ENCODE results near the gene TAF4.

Gene TAF4

DNA sequence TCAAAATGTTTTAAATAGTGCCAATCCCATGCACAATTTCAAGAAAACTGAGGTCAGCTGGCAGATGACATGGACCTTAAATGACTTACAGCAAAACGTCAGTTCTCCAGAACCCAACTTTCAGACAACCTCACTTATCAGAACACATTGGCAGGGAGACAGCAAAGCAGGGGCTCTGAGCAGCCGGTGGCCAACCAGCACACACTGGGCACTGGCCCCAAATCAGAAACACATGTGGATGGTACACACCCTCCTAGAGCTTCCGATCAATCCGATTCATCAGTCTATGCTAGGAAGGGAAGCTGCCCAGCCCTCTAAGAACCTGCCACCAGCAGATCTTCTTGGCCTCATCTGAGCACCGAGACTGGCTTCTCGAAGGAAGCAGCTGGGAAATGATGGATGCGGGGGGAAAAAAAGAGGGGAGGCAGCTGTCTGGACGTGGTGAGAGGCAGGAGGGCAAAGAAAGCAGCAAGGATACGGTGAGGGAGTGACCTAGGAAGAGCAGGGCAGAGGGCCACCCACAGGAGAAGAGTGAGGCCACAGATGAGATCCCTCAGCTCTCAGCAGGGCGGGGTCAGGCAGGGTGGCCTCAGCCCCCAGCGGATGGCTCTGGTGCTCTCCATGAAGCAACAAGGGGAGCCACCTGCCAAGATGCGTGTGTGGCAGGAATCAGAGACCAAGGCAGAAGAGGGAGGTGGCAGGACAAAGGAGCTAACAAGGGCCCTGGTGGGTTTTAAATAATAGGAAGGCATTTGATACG is 32.9 kb downstream of the TAF4 start:
- TF ChIP-seq, protein P1, sequence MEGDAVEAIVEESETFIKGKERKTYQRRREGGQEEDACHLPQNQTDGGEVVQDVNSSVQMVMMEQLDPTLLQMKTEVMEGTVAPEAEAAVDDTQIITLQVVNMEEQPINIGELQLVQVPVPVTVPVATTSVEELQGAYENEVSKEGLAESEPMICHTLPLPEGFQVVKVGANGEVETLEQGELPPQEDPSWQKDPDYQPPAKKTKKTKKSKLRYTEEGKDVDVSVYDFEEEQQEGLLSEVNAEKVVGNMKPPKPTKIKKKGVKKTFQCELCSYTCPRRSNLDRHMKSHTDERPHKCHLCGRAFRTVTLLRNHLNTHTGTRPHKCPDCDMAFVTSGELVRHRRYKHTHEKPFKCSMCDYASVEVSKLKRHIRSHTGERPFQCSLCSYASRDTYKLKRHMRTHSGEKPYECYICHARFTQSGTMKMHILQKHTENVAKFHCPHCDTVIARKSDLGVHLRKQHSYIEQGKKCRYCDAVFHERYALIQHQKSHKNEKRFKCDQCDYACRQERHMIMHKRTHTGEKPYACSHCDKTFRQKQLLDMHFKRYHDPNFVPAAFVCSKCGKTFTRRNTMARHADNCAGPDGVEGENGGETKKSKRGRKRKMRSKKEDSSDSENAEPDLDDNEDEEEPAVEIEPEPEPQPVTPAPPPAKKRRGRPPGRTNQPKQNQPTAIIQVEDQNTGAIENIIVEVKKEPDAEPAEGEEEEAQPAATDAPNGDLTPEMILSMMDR (IDR thresholded peaks at IDR 0.05): no peak
- no peak for TF ChIP-seq ZFX (IDR thresholded peaks at IDR 0.05; ENCODE audit: borderline replicate concordance)
- H3K27ac ChIP-seq: no peak overlapping the region

DNA sequence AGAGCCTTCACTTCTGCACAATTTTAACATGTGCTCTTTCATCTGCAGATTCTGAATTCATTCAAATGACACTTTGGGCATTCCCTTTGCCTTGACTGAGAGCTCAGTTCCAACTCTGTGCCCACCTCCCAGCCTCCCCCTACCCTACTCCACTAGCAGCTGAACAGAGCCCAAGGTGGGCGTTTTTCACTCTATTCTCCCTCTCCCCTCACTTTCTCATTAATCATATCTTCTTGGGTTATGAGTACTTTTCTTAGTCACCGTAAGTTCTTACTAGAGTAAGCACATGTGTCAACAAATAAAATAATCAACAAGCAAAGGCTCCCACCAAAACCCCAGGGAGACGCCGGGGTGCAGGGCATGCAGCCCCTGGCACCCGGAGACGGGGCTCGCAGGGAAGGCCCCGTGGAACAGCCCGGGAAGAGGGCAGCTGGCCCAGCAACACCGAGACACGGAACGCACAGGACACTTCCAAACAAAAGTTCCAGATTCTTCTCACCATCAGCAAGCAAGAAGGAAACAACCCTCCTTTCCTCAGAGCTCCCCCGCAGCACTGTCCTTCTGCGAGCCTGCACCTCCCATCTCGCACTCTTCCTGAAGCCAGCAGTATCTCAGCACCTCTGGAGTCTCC is 34.1 kb downstream of the TAF4 start:
- no peak for TF ChIP-seq ZFX (IDR thresholded peaks at IDR 0.05; ENCODE audit: borderline replicate concordance)
- TF ChIP-seq, protein P1 (IDR thresholded peaks at IDR 0.05): no peak

DNA sequence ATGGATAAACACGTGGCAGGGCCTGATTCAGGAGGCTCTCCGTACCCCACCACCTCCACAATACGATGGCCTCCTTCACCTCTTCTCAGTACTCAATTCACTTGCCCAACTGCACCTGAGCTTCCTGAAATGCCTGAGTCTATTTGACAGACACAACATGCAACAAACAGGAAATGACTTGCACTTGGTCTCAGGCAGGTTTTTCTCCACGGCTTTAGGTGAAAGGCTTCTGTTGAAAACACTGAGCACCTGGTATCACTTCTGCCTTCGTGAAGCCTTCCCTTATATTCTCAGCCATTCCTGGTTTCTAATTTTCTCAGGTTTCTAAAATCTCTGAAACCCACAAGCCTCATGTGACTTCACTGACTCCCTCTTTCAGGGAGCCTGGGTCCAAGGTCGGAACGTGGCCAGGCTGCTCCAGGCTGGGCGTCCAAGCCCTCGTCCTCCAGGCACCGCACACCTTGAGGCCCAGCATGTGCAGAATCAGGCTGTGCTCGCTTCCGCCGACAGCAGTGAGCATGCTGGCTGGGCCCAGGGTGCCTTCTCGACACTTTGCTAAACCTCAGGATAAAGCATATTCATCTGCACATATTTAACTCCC is 34.7 kb downstream of the TAF4 start:
- no peak for TF ChIP-seq ZFX (IDR thresholded peaks at IDR 0.05; ENCODE audit: borderline replicate concordance)
- TF ChIP-seq, protein P1 (IDR thresholded peaks at IDR 0.05): no peak
- no peak overlapping the region for H3K27ac ChIP-seq

More for the DNA sequence above, 34.1 kb downstream of the TAF4 start:
- no peak overlapping the region for H3K27ac ChIP-seq

DNA sequence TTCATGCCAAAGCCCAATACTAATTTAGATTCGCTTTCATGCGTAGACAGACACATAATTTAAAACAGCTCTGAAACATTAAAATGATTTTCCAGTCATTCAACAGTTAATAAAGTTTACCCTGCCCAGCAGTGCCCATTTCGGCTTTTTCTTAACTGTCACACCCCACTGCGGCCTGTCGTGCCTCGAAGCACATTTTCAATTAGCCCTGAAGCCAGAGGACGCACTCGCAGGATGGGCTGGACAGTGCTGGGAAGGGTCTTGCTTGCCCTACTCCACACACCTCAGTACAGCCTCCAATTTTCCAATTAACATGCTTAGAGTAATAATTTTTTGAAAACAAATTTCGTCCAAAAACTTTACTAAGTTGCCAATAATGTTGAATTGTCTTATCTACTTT is 35.3 kb downstream of the TAF4 start:
- TF ChIP-seq, protein P1 (IDR thresholded peaks at IDR 0.05): no peak
- no peak for TF ChIP-seq ZFX (IDR thresholded peaks at IDR 0.05; ENCODE audit: borderline replicate concordance)
- no peak overlapping the region for H3K27ac ChIP-seq

DNA sequence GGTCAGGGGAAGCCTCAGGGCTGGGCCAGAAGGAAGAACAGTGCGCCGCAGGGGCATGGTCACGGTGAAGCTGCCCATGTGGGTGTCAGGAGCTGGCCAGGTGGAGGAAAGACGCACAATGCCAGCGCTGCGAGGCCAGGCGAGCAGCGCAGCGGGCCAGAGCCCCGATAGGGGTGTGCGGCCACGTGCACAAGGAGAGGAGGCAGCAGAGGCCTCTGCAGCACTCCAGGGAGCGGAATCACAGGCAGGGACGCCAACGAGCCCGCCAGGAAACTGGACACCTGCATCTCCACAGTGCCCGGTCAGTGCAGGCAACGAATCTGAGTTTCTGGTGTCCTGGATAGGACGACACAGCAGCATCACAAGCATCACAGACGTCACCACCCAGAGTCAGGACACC is 35.7 kb downstream of the TAF4 start:
- TF ChIP-seq ZFX (IDR thresholded peaks at IDR 0.05; ENCODE audit: borderline replicate concordance): no peak
- TF ChIP-seq, protein P1 (IDR thresholded peaks at IDR 0.05): no peak
- H3K27ac ChIP-seq: no peak overlapping the region

DNA sequence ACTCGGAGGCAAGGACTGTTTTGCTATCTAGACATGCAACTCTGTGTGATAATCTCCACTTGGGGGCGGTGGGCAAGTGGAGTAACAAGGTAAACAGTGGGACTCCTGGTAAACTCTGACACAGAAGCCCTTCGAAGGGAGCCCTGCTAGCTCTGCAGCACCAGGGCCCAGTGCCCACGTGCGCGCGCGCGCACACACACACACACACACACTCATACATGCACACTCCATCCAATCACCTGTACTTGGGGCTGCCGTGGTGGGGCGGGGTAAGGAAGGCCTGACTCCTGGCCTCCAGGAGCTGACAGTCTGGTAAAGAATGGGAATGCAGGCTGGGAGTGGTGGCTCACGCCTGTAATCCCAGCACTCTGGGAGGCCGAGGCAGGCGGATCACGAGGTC is 36.4 kb downstream of the TAF4 start:
- H3K27ac ChIP-seq: no peak overlapping the region
- TF ChIP-seq, protein P1 (IDR thresholded peaks at IDR 0.05): no peak
- TF ChIP-seq ZFX (IDR thresholded peaks at IDR 0.05; ENCODE audit: borderline replicate concordance): no peak

DNA sequence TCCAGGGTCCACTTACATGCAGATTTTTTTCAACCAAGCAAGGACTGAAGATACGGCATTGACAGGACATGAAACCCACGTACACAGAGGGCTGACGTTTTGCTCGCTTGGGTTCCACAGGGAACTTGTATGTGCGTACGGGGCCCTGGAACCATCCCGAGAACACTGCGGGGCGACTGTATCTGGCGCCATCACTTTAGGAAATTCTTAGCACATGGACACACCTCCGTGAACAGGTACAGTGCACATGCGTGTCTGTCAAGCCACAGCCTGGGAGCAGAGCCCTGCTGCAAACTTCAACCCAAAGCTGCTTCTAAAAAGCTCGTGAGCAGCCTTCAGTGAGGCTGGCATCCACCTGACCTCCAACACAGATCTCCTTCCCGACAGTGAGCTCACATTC is 37.3 kb downstream of the TAF4 start:
- H3K27ac ChIP-seq: no peak overlapping the region
- no peak for TF ChIP-seq ZFX (IDR thresholded peaks at IDR 0.05; ENCODE audit: borderline replicate concordance)
- TF ChIP-seq, protein P1 (IDR thresholded peaks at IDR 0.05): no peak

Data from 22Rv1 (cell line).